BE2C (cell line): ENCODE measurements around the gene HOXD4.

ENCODE experiments used
- DNase-seq: peaks from one replicate; pipeline ENCODE4 v3.0.0-alpha.2; 2020
- H3K27me3 ChIP-seq: fragments of 250-450 bp; sonication (Bioruptor Pico); 2 replicates; pipeline ENCODE4 v1.5.1; 2020; ENCODE audit warnings: mild to moderate bottlenecking
- H3K36me3 ChIP-seq: fragments of 250-450 bp; sonication (Bioruptor Pico); 2 replicates; pipeline ENCODE4 v1.5.1; 2020; ENCODE audit warnings: mild to moderate bottlenecking
- H3K4me1 ChIP-seq: fragments of 250-450 bp; sonication (Bioruptor Pico); 2 replicates; pipeline ENCODE4 v1.5.1; 2020
- H3K4me3 ChIP-seq: 2 replicates; pipeline ENCODE4 v1.5.1; 2011; ENCODE audit warnings: low read depth, low read length
- H3K9me3 ChIP-seq: fragments of 250-450 bp; sonication (Bioruptor Pico); 2 replicates; pipeline ENCODE4 v1.5.1; 2020
- TF ChIP-seq, protein P1 (sequence below): IDR thresholded peaks from 2 replicates; pipeline ENCODE4 v1.5.1; 2012; ENCODE audit warnings: mild to moderate bottlenecking, low read depth, low read length

The HOXD4 gene

DNA sequence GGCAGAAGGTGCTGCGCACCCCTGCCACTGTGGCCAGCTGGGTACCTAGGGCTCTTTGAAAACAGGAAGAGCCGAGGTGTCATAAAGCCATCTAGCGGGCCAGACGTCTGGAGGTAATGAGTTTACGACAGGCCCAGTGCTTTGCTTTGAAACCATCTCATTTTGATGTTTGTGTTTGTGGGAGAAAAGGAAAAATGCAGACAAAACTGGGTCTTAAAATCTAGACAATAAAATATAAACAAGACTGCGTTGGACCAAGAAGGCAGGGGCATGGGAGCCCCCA is 25.6 kb upstream of the HOXD4 start:
- no peaks in the 10 kb centered on the region for H3K27me3 ChIP-seq
- H3K4me1 ChIP-seq: no peaks in the 10 kb centered on the region
- no peaks in the 10 kb centered on the region for H3K9me3 ChIP-seq
- DNase-seq: no peak
- no peaks in the 10 kb centered on the region for H3K36me3 ChIP-seq
- TF ChIP-seq, protein P1, sequence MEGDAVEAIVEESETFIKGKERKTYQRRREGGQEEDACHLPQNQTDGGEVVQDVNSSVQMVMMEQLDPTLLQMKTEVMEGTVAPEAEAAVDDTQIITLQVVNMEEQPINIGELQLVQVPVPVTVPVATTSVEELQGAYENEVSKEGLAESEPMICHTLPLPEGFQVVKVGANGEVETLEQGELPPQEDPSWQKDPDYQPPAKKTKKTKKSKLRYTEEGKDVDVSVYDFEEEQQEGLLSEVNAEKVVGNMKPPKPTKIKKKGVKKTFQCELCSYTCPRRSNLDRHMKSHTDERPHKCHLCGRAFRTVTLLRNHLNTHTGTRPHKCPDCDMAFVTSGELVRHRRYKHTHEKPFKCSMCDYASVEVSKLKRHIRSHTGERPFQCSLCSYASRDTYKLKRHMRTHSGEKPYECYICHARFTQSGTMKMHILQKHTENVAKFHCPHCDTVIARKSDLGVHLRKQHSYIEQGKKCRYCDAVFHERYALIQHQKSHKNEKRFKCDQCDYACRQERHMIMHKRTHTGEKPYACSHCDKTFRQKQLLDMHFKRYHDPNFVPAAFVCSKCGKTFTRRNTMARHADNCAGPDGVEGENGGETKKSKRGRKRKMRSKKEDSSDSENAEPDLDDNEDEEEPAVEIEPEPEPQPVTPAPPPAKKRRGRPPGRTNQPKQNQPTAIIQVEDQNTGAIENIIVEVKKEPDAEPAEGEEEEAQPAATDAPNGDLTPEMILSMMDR: no peak
- H3K4me3 ChIP-seq: no peak overlapping the region

DNA sequence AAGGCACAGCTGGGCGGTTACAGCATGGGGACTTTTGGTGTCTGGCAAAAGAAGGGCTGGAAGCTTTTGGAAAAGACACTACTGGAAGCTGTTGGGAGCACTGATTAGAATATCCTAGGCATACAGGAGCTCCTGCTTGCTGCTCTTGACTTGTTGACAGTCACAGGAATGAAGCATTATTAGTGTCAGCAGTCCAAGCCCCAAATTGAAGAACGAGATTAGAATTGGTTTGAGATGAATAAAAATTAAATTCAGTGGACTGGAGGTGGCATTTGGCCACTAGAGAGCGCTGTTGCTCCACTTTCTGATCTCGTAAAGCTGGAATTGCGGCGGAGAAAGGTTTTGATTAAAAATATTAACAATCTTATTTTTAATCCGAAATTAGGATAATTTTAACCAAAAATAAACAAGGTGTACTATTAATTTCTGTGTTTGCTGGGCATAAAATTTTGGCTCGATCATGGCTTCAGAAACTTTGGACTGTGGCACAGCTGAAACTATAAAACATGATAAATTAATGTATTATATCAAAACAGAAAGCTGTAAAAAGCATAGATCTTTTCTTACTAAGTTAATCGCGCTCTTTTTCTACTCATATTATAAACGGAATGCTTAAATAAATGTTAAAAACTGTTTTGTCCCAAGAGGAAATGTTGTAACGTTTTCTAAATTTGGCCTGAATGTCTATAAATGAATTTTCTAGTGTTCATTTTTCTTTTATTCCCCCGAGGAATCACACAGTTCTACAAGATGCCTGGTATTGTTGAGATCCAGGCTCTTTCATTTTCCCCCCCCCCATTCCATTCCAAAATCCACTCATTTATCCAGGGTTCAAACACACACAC is 24.2 kb upstream of the HOXD4 start:
- peak overlapping the region; percentile 35 for H3K4me3 ChIP-seq
- no peaks in the 10 kb centered on the region for H3K4me1 ChIP-seq
- no peaks in the 10 kb centered on the region for H3K9me3 ChIP-seq
- H3K27me3 ChIP-seq: no peaks in the 10 kb centered on the region
- TF ChIP-seq, protein P1: peak; percentile 70
- no peaks in the 10 kb centered on the region for H3K36me3 ChIP-seq
- peak; percentile 64 for DNase-seq

DNA sequence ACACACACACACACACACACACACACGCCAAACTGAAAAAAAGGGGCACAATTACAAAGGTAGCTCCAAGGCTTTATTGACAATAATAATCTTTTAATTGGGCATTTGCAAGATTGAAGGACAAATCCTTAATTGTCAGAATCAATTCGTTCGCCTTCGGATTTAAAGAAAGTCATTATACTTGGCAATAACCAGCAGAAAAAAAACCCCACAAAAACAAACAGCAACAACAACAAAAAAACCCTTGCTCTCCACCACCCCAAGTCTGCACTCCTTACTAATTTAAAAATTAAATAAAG is 23.6 kb upstream of the HOXD4 start:
- no peaks in the 10 kb centered on the region for H3K27me3 ChIP-seq
- no peaks in the 10 kb centered on the region for H3K9me3 ChIP-seq
- no peaks in the 10 kb centered on the region for H3K4me1 ChIP-seq
- TF ChIP-seq, protein P1: no peak
- H3K36me3 ChIP-seq: no peaks in the 10 kb centered on the region
- H3K4me3 ChIP-seq: no peak overlapping the region
- DNase-seq: no peak

DNA sequence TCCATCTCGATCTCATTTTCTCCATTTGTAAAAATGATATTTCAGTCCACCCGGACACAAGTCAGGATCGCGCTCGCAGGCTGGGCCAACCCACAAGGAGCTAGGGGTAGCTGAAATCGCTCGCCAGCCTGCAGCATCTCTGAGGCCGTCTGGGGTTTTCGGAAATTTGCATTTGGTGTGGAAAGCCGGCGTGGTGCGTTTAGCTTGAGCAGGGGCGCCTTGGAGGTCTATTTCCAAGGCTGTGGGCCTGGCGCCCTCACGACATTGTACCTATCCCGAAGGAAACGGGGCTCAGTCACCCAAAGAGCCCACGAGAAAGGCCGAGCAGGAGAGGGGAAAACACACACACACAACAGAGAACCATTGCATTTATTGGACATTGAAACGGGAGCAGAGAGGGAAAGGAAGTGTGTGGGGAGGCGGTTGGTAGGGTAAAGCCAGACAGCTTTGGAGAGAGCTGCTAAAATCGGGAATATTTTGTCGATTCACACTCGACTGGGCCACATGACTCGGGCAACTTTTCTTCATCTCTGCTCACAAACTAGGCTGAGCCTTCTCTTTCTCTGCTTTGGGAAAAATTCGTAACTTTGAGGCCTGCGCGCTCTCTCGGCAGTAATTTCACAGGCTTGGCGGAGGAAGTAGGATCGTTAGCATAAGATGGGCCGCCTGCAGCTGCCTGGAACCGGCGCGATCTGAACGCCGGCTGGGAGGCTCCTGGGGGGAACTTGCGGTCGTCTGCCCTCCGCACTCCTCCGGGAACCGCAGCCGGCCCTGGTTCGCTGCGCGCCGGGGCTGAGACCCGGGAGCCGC is 23.0 kb upstream of the HOXD4 start:
- no peaks in the 10 kb centered on the region for H3K27me3 ChIP-seq
- H3K9me3 ChIP-seq: no peaks in the 10 kb centered on the region

DNA sequence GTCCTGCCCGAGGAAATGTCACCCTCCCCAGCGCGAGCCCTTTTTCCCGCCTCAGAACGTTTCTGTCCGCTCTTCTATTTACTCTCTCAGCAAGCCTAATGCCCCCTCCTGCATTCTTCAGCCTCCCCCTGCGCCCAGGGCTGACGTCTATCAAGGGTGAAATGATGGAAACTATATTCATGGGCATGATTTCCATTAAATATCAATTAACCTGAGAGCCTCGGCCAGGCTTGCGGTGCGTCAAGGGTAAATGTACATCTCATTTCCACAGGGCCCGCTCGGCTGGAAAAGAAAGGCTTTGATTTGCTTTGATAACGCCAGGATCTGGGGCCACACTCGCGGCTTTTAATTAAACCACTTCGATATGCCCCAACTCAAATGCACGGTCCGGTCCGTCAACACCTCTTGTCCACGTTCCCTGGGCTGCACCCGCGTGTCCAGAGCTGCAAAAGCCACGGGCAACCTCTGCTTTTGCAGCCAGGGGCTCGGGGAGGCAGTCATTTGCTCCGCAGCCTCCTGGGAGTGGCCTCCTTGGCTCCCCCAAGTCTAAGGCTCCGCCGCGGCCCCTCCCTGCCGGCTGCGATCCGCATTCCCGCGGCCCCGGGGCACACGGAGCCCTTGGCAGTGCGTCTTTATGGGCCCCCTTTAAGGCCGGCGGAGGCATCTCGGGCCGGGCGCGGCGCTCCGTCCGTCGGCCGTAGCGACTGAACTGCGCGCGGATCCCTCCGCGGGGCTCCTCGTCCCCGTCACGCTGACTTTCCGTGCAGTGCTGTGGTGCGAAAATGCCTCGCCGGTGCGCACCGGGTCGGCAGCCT is 22.2 kb upstream of the HOXD4 start, which contains the start of gene HOXD8:
HOXD8 (plus strand) TSS at position 724 of the 815 bp plus-strand sequence. CDS start 662 bp downstream, outside the sequence.
- H3K27me3 ChIP-seq: no peaks in the 10 kb centered on the region
- H3K36me3 ChIP-seq: no peaks in the 10 kb centered on the region
- peak; percentile 75 for DNase-seq
- peak within 1 kb of the TSS; percentile 68 for H3K4me3 ChIP-seq
- H3K9me3 ChIP-seq: no peaks in the 10 kb centered on the region
- TF ChIP-seq, protein P1: no peak
- no peaks in the 10 kb centered on the region for H3K4me1 ChIP-seq

More for the DNA sequence above, 23.0 kb upstream of the HOXD4 start:
- no peaks in the 10 kb centered on the region for H3K36me3 ChIP-seq
- TF ChIP-seq, protein P1: no peak
- no peaks in the 10 kb centered on the region for H3K4me1 ChIP-seq
- no peak for DNase-seq
- no peak overlapping the region for H3K4me3 ChIP-seq
